BLaER1 (cell line): Measurements from ENCODE around the gene KPNA3.
"Not testable (repeated sequence)": the region's sequence is repeated elsewhere in the genome, so short reads cannot be mapped to it uniquely, and the experiment has no call there.

ENCODE experiments used
- H3K27ac ChIP-seq: shearing (Covaris generic); formaldehyde crosslinking; 2 replicates; pipeline ENCODE4 v1.8.1; 2022
- H3K27me3 ChIP-seq: shearing (Covaris generic); formaldehyde crosslinking; 2 replicates; pipeline ENCODE4 v1.8.1; 2022
- H3K36me3 ChIP-seq: shearing (Covaris generic); formaldehyde crosslinking; 2 replicates; pipeline ENCODE4 v1.8.1; 2022
- H3K4me1 ChIP-seq: shearing (Covaris generic); formaldehyde crosslinking; 2 replicates; pipeline ENCODE4 v1.8.1; 2022
- H3K4me2 ChIP-seq: shearing (Covaris generic); formaldehyde crosslinking; 2 replicates; pipeline ENCODE4 v1.8.1; 2022
- H3K4me3 ChIP-seq: shearing (Covaris generic); formaldehyde crosslinking; 2 replicates; pipeline ENCODE4 v1.8.1; 2022
- H3K9ac ChIP-seq: shearing (Covaris generic); formaldehyde crosslinking; 2 replicates; pipeline ENCODE4 v1.8.1; 2022
- H3K9me3 ChIP-seq: shearing (Covaris generic); formaldehyde crosslinking; 2 replicates; pipeline ENCODE4 v1.8.1; 2022
- H4K20me1 ChIP-seq: shearing (Covaris generic); formaldehyde crosslinking; 2 replicates; pipeline ENCODE4 v1.8.1; 2022
- Cebpa-rat ChIP-seq: shearing (Covaris generic); IDR thresholded peaks from 2 replicates; pipeline ENCODE4 v1.8.1; 2022

The KPNA3 gene

GRCh38 chr13:49716615-49717014 lies 75.9 kb downstream of the KPNA3 start:
- no peak for TF ChIP-seq Cebpa-rat
- no peak overlapping the region for H3K9ac ChIP-seq
- H4K20me1 ChIP-seq, result no peaks in the 10 kb centered on the region
- H3K9me3 ChIP-seq, result peaks cover 26% of the 10 kb centered on the region
- H3K27me3 ChIP-seq, result no peaks in the 10 kb centered on the region
- no peaks in the 10 kb centered on the region for H3K4me1 ChIP-seq
- H3K4me3 ChIP-seq, result no peak overlapping the region
- no peak overlapping the region for H3K4me2 ChIP-seq
- H3K36me3 ChIP-seq, result peaks cover 69% of the 10 kb centered on the region
- no peak overlapping the region for H3K27ac ChIP-seq

- H4K20me1 ChIP-seq, result no peaks in the 10 kb centered on the region
- H3K9ac ChIP-seq, result no peak overlapping the region
- peaks cover 71% of the 10 kb centered on the region for H3K36me3 ChIP-seq
- H3K4me1 ChIP-seq, result no peaks in the 10 kb centered on the region
- no peak overlapping the region for H3K4me3 ChIP-seq
- H3K27me3 ChIP-seq, result no peaks in the 10 kb centered on the region
- no peak for TF ChIP-seq Cebpa-rat
- peaks cover 26% of the 10 kb centered on the region for H3K9me3 ChIP-seq
- no peak overlapping the region for H3K4me2 ChIP-seq
- no peak overlapping the region for H3K27ac ChIP-seq
Observed at GRCh38 chr13:49714757-49715156, 77.7 kb downstream of the KPNA3 start.

GRCh38 chr13:49711218-49711863 lies 81.1 kb downstream of the KPNA3 start:
- H4K20me1 ChIP-seq, result no peaks in the 10 kb centered on the region
- peaks cover 13% of the 10 kb centered on the region for H3K9me3 ChIP-seq
- H3K9ac ChIP-seq, result no peak overlapping the region
- H3K27ac ChIP-seq, result no peak overlapping the region
- no peaks in the 10 kb centered on the region for H3K27me3 ChIP-seq
- no peak overlapping the region for H3K4me3 ChIP-seq
- H3K36me3 ChIP-seq, result peaks cover 72% of the 10 kb centered on the region
- no peak for TF ChIP-seq Cebpa-rat
- H3K4me1 ChIP-seq, result no peaks in the 10 kb centered on the region
- no peak overlapping the region for H3K4me2 ChIP-seq

GRCh38 chr13:49704264-49704663 lies 88.2 kb downstream of the KPNA3 start:
- not testable (repeated sequence) for H3K27me3 ChIP-seq, H3K9me3 ChIP-seq, H3K9ac ChIP-seq, H3K4me1 ChIP-seq, H3K27ac ChIP-seq, H3K4me2 ChIP-seq, H4K20me1 ChIP-seq, H3K4me3 ChIP-seq
- H3K36me3 ChIP-seq, result peaks cover 76% of the 10 kb centered on the region

GRCh38 chr13:49701491-49701890 lies 91.0 kb downstream of the KPNA3 start:
- no peaks in the 10 kb centered on the region for H3K4me1 ChIP-seq
- no peak overlapping the region for H3K27ac ChIP-seq
- no peaks in the 10 kb centered on the region for H4K20me1 ChIP-seq
- H3K9me3 ChIP-seq, result no peaks in the 10 kb centered on the region
- no peak for TF ChIP-seq Cebpa-rat
- H3K9ac ChIP-seq, result no peak overlapping the region
- peaks cover 79% of the 10 kb centered on the region for H3K36me3 ChIP-seq
- H3K4me3 ChIP-seq, result no peak overlapping the region
- H3K27me3 ChIP-seq, result no peaks in the 10 kb centered on the region
- no peak overlapping the region for H3K4me2 ChIP-seq

GRCh38 chr13:49697468-49697867 lies 95.0 kb downstream of the KPNA3 start:
- H3K27me3 ChIP-seq, result no peaks in the 10 kb centered on the region
- H3K4me2 ChIP-seq, result no peak overlapping the region
- H3K4me3 ChIP-seq, result no peak overlapping the region
- H3K4me1 ChIP-seq, result no peaks in the 10 kb centered on the region
- H3K27ac ChIP-seq, result no peak overlapping the region
- H3K9ac ChIP-seq, result no peak overlapping the region
- no peaks in the 10 kb centered on the region for H3K9me3 ChIP-seq
- peaks cover 44% of the 10 kb centered on the region for H3K36me3 ChIP-seq
- no peak for TF ChIP-seq Cebpa-rat
- no peaks in the 10 kb centered on the region for H4K20me1 ChIP-seq

- H3K4me2 ChIP-seq, result no peak overlapping the region
- H3K4me3 ChIP-seq, result no peak overlapping the region
- H3K4me1 ChIP-seq, result peaks cover 17% of the 10 kb centered on the region
- no peak overlapping the region for H3K9ac ChIP-seq
- no peaks in the 10 kb centered on the region for H3K9me3 ChIP-seq
- no peaks in the 10 kb centered on the region for H3K27me3 ChIP-seq
- no peak for TF ChIP-seq Cebpa-rat
- H3K36me3 ChIP-seq, result peaks cover 26% of the 10 kb centered on the region; the same call in 1 of the 2 replicates
- H3K27ac ChIP-seq, result no peak overlapping the region
- H4K20me1 ChIP-seq, result peaks cover 6% of the 10 kb centered on the region; the same call in 1 of the 2 replicates
Observed at GRCh38 chr13:49694446-49694845, 98.0 kb downstream of the KPNA3 start.

GRCh38 chr13:49693877-49694276 lies 98.6 kb downstream of the KPNA3 start:
- H3K27me3 ChIP-seq, result no peaks in the 10 kb centered on the region
- TF ChIP-seq Cebpa-rat, result no peak
- H3K4me3 ChIP-seq, result no peak overlapping the region
- H3K4me1 ChIP-seq, result peaks cover 23% of the 10 kb centered on the region
- peaks cover 12% of the 10 kb centered on the region; the same call in 1 of the 2 replicates for H4K20me1 ChIP-seq
- no peaks in the 10 kb centered on the region for H3K9me3 ChIP-seq
- peaks cover 29% of the 10 kb centered on the region; the same call in 1 of the 2 replicates for H3K36me3 ChIP-seq
- no peak overlapping the region for H3K27ac ChIP-seq
- no peak overlapping the region for H3K4me2 ChIP-seq
- H3K9ac ChIP-seq, result no peak overlapping the region

- Histone ChIP-seq H3K27me3 (no peaks in the 10 kb centered on the region), H3K4me2 (no peak overlapping the region), H3K4me1 (peaks cover 26% of the 10 kb centered on the region), H3K9me3 (no peaks in the 10 kb centered on the region), H3K4me3 (no peak overlapping the region), H3K9ac (no peak overlapping the region), H3K36me3 (peaks cover 29% of the 10 kb centered on the region), H4K20me1 (peaks cover 15% of the 10 kb centered on the region; the same call in 1 of the 2 replicates), H3K27ac (no peak overlapping the region)
- no peak for TF ChIP-seq Cebpa-rat
Observed at GRCh38 chr13:49693191-49693733, 99.2 kb downstream of the KPNA3 start.

- Histone ChIP-seq H3K27me3 (no peaks in the 10 kb centered on the region), H3K4me1 (peaks cover 26% of the 10 kb centered on the region), H3K36me3 (peaks cover 32% of the 10 kb centered on the region), H3K9me3 (no peaks in the 10 kb centered on the region), H3K9ac (peak within 1 kb of the TSS; percentile 91), H4K20me1 (peaks cover 35% of the 10 kb centered on the region), H3K4me3 (peak within 1 kb of the TSS; percentile 88), H3K4me2 (peak within 1 kb of the TSS; percentile 77), H3K27ac (peak within 1 kb of the TSS; percentile 92)
- peak; percentile 84; the same call in 1 of the 2 replicates for TF ChIP-seq Cebpa-rat
Observed at GRCh38 chr13:49690995-49691784, 101.3 kb downstream of the KPNA3 start, which contains the start of gene EBPL. Gene EBPL (minus strand): TSS chr13:49691486. CDS start chr13:49691424, 62 bp downstream.
